ENCODE data around the gene TTC13. TPM values are rescaled to one million over a fixed set of nuclear protein-coding genes. Genes with fewer than 3 reads are reported as not detected.

The TTC13 gene
- total RNA-seq, 1 experiment from 2014 or later = 12.3 TPM

- H3K9me2 ChIP-seq (ENCODE audit: insufficient read depth) = no peaks in the 10 kb centered on the region
- no peaks in the 10 kb centered on the region for H3K27me3 ChIP-seq (ENCODE audit: insufficient read depth, low read length)
- peaks cover 19 to 40% of the 10 kb centered on the region in 2 experiments for H3K4me1 ChIP-seq (ENCODE audit: control insufficient read depth in 1 of 2, insufficient read depth in 2 of 2, low read length in 2 of 2)
- H3K27ac ChIP-seq (ENCODE audit: low read depth, low read length) = no peak overlapping the region
- BruUV-seq (replicated peaks) = no TSS peak
- H2AFZ ChIP-seq (ENCODE audit: low read depth, low read length, poor library complexity, severe bottlenecking) = no peak overlapping the region
- DNase-seq (ENCODE audit: low read depth, low spot score) (no peak), ATAC-seq (no peak)
- no peak overlapping the region for H3K4me3 ChIP-seq (replicated peaks in 1 of 2; ENCODE audit: low read depth in 1 of 2, low read length in 2 of 2)
- peaks cover 70% of the 10 kb centered on the region for H3K79me2 ChIP-seq (ENCODE audit: insufficient read depth, low read length)
- intact Hi-C loops (cut with micrococcal nuclease) = no loop called here
- H3K9ac ChIP-seq (ENCODE audit: low read length) = no peak overlapping the region
- H4K20me1 ChIP-seq (ENCODE audit: insufficient read depth) = no peaks in the 10 kb centered on the region
- ChIA-PET POLR2A (no interaction called here), RAD21 (ENCODE audit: low non-redundant PET in 1 of 2, low total read pairs in 2 of 2, uncharacterized antibody in 2 of 2, unreplicated experiment in 2 of 2) (no interaction called here), CTCF (no interaction called here)
- H3K4me2 ChIP-seq (ENCODE audit: low read length) = no peak overlapping the region
- no peaks in the 10 kb centered on the region for H3K36me3 ChIP-seq (ENCODE audit: control insufficient read depth in 1 of 2, insufficient read depth in 2 of 2, low read length in 2 of 2)
- TF ChIP-seq CEBPB (IDR thresholded peaks at IDR 0.05; ENCODE audit: low read depth) (no peak), POLR2A (IDR thresholded peaks at IDR 0.05; ENCODE audit: borderline replicate concordance, extremely low read depth, insufficient read depth, insufficient read length) (no peak), EGR1 (IDR thresholded peaks at IDR 0.05; ENCODE audit: low read depth) (no peak), ATF3 (IDR thresholded peaks at IDR 0.05) (no peak), ZNF274 (IDR thresholded peaks at IDR 0.05; ENCODE audit: low read depth, low read length) (no peak), ZFX (IDR thresholded peaks at IDR 0.05) (no peak), CBX3 (IDR thresholded peaks at IDR 0.05; ENCODE audit: low read depth) (no peak), SIN3A (IDR thresholded peaks at IDR 0.05; ENCODE audit: low read depth) (no peak), POLR2AphosphoS5 (IDR thresholded peaks at IDR 0.05; ENCODE audit: low read depth, low read length) (no peak), CTCF (IDR thresholded peaks at IDR 0.05 in 2 of 3, conservative IDR thresholded peaks at IDR 0.05 in 1 of 3; ENCODE audit: borderline replicate concordance in 1 of 3, insufficient read depth in 1 of 3, low read depth in 2 of 3, low read length in 2 of 3) (no peak), SRF (IDR thresholded peaks at IDR 0.05; ENCODE audit: low read depth) (no peak), YY1 (IDR thresholded peaks at IDR 0.05; ENCODE audit: extremely low read depth, insufficient replicate concordance, low read depth, low read length) (no peak), SP1 (IDR thresholded peaks at IDR 0.05; ENCODE audit: low read depth) (no peak)
- H3K9me3 ChIP-seq (ENCODE audit: control insufficient read depth in 1 of 2, insufficient read depth in 1 of 2, low read depth in 1 of 2, low read length in 2 of 2) = no peaks in the 10 kb centered on the region
Observed at GRCh38 chr1:230865062-230865817, 113.4 kb downstream of the TTC13 start.
